GM12878 (cell line): ENCODE measurements around the gene SUGCT.

Source experiments
- ATF7 ChIP-seq: fragments of 450-650 bp; IDR thresholded peaks from 2 replicates; pipeline ENCODE4 v1.6.1; 2016; ENCODE audit warnings: low read depth, mild to moderate bottlenecking
- CEBPB ChIP-seq, 2 experiments: fragments of 150-350 bp in 1 of 2; IDR thresholded peaks; 2 replicates each; pipeline ENCODE4 v1.6.1; 2012 to 2014; ENCODE audit warnings: low read depth in 2 of 2, low read length in 2 of 2, borderline replicate concordance in 1 of 2, inconsistent platforms in 1 of 2
- CHD4 ChIP-seq: fragments of 200-600 bp; sonication (generic); IDR thresholded peaks from 2 replicates; pipeline ENCODE4 v1.6.1; 2016; ENCODE audit warnings: mild to moderate bottlenecking
- FOXM1 ChIP-seq: IDR thresholded peaks from 2 replicates; pipeline ENCODE4 v1.6.1; 2012; ENCODE audit warnings: low read depth, mild to moderate bottlenecking, inconsistent platforms, low read length, moderate library complexity
- GABPA ChIP-seq: IDR thresholded peaks from 2 replicates; pipeline ENCODE4 v1.6.1; 2014; ENCODE audit warnings: antibody characterized with exemption, low read depth, mild to moderate bottlenecking, inconsistent platforms
- HDGF ChIP-seq: fragments of 450-650 bp; IDR thresholded peaks from 2 replicates; pipeline ENCODE4 v1.6.1; 2016; ENCODE audit warnings: antibody characterized with exemption
- NFXL1 ChIP-seq: fragments of 450-650 bp; IDR thresholded peaks from 2 replicates; pipeline ENCODE4 v1.6.1; 2017; ENCODE audit warnings: antibody characterized with exemption, mild to moderate bottlenecking, borderline replicate concordance
- NR2F1 ChIP-seq: fragments of 450-650 bp; conservative IDR thresholded peaks from 2 replicates; pipeline ENCODE4 v1.6.1; 2017; ENCODE audit warnings: mild to moderate bottlenecking
- RB1 ChIP-seq: fragments of 450-650 bp; formaldehyde crosslinking; IDR thresholded peaks from 2 replicates; pipeline ENCODE4 v1.6.1; 2017; ENCODE audit warnings: mild to moderate bottlenecking, borderline replicate concordance
- RFX5 ChIP-seq: IDR thresholded peaks from 2 replicates; pipeline ENCODE4 v1.6.1; 2011; ENCODE audit warnings: low read depth, low read length, improper control_type of control experiment
- YY1 ChIP-seq: IDR thresholded peaks from 2 replicates; pipeline ENCODE4 v1.6.1; 2011; ENCODE audit warnings: low read depth, mild to moderate bottlenecking, low read length
- TF ChIP-seq, protein P1 (sequence below), 3 experiments: IDR thresholded peaks in 2 of 3; conservative IDR thresholded peaks in 1 of 3; 2 replicates each; pipeline ENCODE4 v1.5.1; 2011; ENCODE audit warnings: low read depth in 3 of 3, low read length in 3 of 3, mild to moderate bottlenecking in 3 of 3, control low read depth in 2 of 3, moderate library complexity in 2 of 3, inconsistent platforms in 1 of 3, mixed read lengths in 1 of 3; ENCODE audit not compliant: control insufficient read depth in 2 of 3, insufficient read depth in 1 of 3; ENCODE audit errors: extremely low read depth in 1 of 3
- TF ChIP-seq, protein P2 (sequence below): IDR thresholded peaks from 2 replicates; pipeline ENCODE4 v1.6.1; 2011; ENCODE audit warnings: low read depth, mild to moderate bottlenecking, low read length, moderate library complexity, borderline replicate concordance; ENCODE audit errors: extremely low read depth

DNA sequence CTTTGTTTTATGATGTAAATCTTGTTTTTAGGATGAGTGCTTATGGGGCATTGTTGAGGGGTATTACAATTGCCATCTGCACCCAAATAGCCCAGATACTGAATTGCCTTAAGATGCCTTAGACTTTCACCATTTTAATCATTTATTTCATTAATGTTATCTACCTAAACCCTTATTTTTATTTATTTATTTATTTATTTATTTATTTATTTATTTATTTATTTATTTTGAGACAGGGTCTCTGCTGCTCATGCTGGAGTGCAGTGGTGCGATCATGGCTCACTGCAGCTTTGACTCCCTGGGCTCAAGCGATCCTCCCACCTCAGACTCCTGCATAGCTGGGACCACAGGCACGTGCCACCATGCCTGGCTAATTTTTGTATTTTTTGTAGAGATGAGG, 560.2 kb downstream of the SUGCT start:
- TF ChIP-seq NR2F1, result no peak
- no peak for TF ChIP-seq FOXM1
- no peak for TF ChIP-seq ATF7
- TF ChIP-seq, protein P1, sequence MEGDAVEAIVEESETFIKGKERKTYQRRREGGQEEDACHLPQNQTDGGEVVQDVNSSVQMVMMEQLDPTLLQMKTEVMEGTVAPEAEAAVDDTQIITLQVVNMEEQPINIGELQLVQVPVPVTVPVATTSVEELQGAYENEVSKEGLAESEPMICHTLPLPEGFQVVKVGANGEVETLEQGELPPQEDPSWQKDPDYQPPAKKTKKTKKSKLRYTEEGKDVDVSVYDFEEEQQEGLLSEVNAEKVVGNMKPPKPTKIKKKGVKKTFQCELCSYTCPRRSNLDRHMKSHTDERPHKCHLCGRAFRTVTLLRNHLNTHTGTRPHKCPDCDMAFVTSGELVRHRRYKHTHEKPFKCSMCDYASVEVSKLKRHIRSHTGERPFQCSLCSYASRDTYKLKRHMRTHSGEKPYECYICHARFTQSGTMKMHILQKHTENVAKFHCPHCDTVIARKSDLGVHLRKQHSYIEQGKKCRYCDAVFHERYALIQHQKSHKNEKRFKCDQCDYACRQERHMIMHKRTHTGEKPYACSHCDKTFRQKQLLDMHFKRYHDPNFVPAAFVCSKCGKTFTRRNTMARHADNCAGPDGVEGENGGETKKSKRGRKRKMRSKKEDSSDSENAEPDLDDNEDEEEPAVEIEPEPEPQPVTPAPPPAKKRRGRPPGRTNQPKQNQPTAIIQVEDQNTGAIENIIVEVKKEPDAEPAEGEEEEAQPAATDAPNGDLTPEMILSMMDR (IDR thresholded peaks at IDR 0.05 in 2 of 3, conservative IDR thresholded peaks at IDR 0.05 in 1 of 3; ENCODE audit: control insufficient read depth in 2 of 3, extremely low read depth in 1 of 3, insufficient read depth in 1 of 3, low read depth in 3 of 3, low read length in 3 of 3), result no peak
- no peak for TF ChIP-seq HDGF
- TF ChIP-seq CEBPB (IDR thresholded peaks at IDR 0.05; ENCODE audit: borderline replicate concordance in 1 of 2, low read depth in 2 of 2, low read length in 2 of 2), result no peak
- no peak for TF ChIP-seq GABPA
- TF ChIP-seq CHD4, result no peak
- no peak for TF ChIP-seq NFXL1
- TF ChIP-seq YY1, result no peak
- TF ChIP-seq, protein P2, sequence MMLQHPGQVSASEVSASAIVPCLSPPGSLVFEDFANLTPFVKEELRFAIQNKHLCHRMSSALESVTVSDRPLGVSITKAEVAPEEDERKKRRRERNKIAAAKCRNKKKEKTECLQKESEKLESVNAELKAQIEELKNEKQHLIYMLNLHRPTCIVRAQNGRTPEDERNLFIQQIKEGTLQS, result no peak
- TF ChIP-seq RFX5, result no peak
- TF ChIP-seq RB1, result no peak
